HG02884 (cell line): Measurements from ENCODE around the gene CATSPER3.

Experiments used
- ATAC-seq: cut with Tn5 transposase; IDR thresholded peaks from one replicate; pipeline ENCODE4 v1.9.1; 2021; ENCODE audit warnings: mild to moderate bottlenecking, moderate library complexity; ENCODE audit not compliant: unreplicated experiment

Gene CATSPER3

DNA sequence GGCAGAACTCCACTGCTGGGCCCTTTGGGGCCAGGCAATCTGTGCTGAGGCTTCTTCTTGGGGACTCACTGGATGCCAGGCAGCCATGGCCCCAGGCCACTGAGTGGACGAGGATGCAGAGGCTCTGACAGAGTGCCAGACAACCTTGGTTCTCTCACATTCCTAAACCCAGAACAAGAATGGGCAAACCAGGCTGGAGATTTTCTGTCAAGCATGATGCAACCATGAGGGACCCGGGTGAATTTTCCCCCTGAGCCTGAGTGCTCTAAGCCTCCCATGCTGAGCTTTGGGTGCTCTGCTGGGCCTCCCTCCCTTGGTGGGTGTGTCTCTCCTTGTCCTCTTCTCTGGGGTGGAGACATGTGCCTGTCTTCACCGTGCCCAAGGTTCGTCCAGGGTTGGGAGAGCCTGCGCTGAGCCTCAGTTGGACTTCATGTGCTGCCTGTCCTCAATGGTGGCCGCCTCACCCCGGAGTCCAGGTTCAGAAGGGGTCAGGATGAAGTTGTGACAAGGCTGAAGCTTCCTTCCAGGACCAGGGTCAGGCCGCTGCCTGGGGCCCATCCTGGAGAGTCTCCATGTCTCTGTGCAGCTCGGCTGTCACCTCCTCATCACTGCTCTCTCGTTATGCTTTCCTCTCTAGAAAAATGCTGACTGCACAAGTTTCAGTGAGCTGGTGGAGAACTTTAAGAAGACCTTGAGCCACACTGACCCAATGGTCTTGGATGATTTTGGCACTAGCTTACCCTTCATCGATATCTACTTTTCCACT lies 42.2 kb downstream of the CATSPER3 start:
- ATAC-seq = no peak

GRCh38 chr5:135010502-135011354 lies 43.0 kb downstream of the CATSPER3 start:
- ATAC-seq = no peak

GRCh38 chr5:135011355-135012032 lies 43.8 kb downstream of the CATSPER3 start:
- ATAC-seq = no peak

GRCh38 chr5:135012033-135012588 lies 44.4 kb downstream of the CATSPER3 start:
- ATAC-seq = no peak

- no peak for ATAC-seq
Measured at GRCh38 chr5:135012951-135013391, 45.3 kb downstream of the CATSPER3 start.

DNA sequence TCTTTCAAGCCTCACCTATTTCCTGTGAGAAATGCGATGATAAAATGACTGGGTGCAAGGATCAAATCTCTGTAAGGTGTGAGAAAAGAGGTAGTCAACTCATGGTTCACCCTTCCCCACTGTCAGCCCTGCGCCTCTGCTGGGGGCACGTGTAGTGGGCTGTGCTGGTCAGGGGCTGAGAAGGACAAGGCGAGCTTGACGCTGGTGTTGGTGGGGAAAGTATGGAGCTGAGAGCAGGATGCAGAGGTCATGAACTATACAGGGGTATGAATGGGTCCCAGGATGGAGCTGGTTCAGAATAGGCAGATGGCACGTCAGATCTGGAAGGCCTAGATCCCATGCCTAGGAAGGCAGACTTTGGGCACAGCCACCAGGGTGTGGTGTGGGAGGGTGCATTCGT lies 45.7 kb downstream of the CATSPER3 start:
- ATAC-seq = no peak

DNA sequence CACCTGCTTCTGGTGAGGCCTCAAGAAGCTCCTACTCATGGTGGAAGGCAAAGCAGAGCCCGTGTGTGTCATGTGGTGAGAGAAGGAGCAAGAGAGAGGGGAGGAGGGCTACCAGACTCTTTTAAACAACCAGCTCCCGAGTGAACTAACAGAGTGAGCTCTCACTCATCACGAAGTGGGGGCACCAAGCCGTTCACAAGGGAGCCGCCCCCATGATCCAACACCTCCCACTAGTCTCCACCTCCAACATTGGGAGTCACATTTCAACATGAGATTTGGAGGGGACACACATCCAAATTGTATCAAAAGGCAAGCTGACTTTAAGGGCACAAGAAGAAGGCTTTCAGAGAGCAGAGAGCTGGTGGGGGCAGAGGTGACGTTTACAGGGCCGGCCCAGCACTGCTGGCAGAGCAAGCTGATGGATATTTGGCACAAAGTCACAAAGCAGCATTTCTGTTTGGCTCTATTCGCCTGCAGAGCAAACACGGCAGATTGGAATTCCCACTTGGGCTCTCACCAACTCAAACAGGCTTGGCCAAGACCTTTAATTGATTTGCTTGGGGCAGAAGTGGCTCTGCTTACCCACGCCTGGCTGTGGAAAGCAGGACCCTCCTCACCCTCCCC lies 46.4 kb downstream of the CATSPER3 start:
- no peak for ATAC-seq

- no peak for ATAC-seq
Measured at GRCh38 chr5:135015942-135016341, 48.2 kb downstream of the CATSPER3 start.

- no peak for ATAC-seq
Measured at GRCh38 chr5:135016861-135017290, 49.2 kb downstream of the CATSPER3 start.

DNA sequence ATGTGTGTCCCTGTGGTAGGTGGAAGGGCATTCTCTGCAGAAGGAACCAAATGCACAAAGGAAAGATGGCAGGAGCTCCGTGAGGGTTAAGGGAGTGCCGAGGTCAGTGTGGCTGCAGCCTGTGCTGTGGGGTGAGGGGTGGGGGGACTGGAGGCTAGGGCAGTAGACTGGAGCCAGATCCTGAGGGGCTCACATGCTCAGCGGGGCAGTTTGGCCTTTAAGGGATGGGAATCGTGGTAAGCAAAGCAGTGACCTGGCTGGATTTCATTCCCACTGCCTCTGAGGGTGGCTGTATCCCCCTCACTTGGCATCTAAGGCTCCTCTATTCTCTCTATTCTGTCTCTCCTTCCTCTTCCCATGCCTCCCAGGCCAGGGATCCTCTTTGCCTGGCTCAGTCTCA lies 50.8 kb downstream of the CATSPER3 start:
- ATAC-seq = no peak

- no peak for ATAC-seq
Measured at GRCh38 chr5:135019314-135019713, 51.6 kb downstream of the CATSPER3 start.

DNA sequence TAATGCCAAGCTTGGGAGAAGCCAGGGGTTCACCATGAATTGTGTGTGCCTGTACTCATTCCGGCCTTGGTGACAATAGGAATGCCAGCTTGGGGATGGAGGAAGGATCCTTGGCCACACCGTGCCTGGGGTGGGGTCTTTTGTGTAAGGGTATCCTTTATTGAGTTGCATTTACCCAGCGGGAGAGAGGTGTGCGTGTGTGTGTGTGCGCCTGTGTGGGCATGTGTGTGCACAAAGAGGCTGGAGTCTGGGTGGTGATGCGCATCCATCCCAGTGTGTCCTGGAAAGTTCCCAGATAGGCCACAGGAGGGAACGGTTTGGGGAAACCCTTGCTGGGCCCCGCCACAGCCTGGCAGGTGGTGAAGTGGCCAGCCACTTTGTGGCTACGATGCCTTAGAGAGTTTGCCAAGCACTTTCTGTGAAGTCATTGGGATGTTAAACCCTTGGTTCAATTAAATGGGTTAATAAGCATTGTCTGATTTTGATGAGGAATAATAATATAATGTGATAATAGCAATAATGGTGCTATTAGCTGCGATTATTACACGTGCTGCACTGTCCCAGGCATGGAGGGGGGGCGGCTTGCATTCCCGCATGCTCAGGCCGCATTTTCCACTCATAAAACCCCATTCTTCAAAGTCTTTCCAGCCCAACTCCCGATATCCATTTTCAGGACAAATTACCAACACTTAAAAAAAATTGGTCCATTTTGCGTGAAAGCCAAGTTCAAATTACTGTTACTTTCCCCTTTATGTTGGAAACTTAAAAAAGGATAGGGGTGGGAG lies 52.6 kb downstream of the CATSPER3 start:
- ATAC-seq = no peak

GRCh38 chr5:135024956-135025729 lies 57.4 kb downstream of the CATSPER3 start:
- ATAC-seq = no peak

DNA sequence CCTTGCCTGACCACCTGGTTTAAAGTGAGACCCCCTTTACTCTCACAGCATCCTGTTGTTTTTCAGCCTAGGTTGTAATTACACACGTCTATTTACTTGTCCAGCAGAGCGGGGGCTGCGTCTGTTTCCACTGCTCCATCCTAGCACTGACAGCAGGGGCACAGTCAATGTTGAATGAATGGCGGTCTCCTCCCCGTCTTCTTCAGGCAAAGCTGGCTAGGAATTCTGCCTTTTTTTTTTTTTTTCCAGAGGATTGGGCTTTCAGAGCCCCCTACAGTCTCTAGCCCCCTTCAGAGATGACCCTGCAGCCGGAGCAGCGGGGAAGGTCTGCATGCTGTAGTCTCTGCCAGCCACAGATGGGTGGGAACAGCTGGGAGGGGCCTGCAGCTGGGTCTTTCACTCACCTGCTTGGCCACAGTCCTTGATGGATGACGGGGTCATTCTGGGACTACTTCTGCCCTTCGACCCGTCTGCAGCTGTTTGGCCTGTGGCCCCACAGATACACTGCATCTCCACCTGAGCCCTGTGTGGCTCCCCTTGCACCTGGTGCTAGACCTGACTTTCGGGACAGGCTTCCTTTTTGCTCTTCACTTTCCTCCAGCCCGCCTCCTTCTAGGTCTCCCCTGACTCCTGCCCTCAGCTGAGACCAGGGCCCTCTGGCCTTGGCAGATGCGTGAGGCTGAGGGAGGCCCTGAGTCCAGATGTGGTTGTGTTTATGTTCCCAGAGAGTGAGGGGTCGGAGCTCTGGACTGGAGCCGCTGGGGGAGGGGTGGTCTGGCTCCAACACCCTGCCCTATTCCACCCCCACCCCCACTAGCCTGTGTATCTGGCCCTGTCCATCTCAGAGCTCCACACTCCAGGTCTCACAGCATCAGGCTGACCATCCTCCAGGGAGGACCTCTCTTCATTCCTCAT lies 58.3 kb downstream of the CATSPER3 start:
- no peak for ATAC-seq

DNA sequence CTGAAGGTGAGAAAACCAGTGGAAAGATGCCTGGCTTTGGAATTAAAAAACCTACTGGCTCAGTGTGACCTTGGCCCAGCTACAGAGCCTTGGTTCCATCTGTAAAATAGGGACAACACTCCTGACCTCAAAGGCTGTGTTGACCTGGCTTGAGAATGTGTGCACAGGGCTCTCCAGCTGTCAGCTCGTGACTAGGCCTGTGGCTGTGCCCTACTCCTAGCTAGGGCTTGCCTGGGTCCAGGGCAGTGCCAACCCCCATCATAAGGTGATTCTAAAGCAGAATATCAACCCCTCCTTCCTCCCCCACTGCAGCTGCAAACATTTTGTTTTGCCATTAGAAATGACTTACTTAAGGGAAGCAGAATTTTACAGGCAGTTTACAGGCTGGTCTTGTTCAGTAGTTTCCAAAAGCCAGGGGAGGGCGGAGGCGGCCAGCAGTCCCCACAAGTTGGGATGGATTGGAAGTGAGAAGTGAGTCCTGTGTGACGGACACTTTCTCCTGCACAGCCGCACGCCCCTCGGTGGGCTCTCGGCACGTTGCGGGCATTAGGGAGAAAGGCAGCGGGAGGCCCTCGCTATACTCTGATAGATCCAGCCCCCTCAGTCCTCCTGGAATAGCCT lies 59.0 kb downstream of the CATSPER3 start:
- no peak for ATAC-seq

- no peak for ATAC-seq
Measured at GRCh38 chr5:135027266-135027696, 59.6 kb downstream of the CATSPER3 start.
